ENCODE results near the gene SLC14A1.

SLC14A1 gene

DNA sequence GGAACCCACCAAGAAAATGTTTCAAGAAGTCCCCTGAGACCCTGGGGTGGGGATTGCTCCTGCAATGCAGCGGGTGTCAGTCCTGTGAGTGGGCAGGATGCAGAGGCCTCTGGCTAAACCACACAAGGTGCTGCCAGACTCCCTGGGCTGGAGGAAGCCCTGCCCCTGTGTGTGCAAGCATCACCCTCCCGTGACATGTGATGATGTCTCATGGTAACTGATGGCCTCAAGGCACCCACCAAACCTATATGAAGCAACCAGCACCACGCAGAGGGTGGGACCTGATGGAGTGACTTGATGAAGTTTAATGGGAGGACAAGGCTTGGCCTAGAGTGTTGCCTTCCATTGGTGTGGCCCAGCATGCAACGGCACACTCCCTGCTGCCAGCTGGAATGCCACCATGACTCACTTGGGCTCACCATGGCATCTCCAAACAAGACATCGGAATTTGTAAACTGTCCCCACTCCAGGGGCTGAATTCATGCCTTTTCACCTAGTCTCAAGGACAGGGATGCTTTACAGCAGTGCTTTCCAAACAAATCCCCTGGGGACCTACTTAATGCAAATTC is 8.7 kb upstream of the SLC14A1 start:
- DNase-seq (ENCODE audit: low read depth): no peak
- no peak overlapping the region for H3K4me3 ChIP-seq (ENCODE audit: low read depth, low read length)

GRCh38 chr18:45719106-45719505 is 4.9 kb upstream of the SLC14A1 start:
- DNase-seq (ENCODE audit: low read depth): no peak
- no peak overlapping the region for H3K4me3 ChIP-seq (ENCODE audit: low read depth, low read length)

DNA sequence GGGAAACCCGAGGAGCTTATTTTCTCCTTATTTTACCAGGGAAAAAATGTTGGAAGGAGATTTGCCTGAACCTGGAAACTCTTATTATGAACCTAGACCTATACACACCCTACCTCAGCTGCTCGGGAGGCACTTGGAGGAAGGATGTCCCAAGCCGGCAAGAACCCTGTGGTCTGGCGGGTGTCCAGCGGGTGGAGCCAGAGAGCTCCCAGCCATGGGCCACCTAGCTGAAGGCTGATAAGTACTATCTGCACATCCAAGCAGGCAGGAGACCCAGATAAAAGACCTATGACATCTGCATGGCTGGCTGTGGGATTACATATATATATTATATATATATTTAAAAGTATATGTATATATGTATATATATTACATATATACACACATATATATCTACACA is 1.1 kb upstream of the SLC14A1 start:
- H3K4me3 ChIP-seq (ENCODE audit: low read depth, low read length): no peak overlapping the region
- DNase-seq (ENCODE audit: low read depth): no peak

GRCh38 chr18:45724601-45725000 is 620 bp downstream of the SLC14A1 start:
- H3K4me3 ChIP-seq (ENCODE audit: low read depth, low read length): no peak overlapping the region
- DNase-seq (ENCODE audit: low read depth): no peak

- H3K4me3 ChIP-seq (ENCODE audit: low read depth, low read length): no peak overlapping the region
- no peak for DNase-seq (ENCODE audit: low read depth)
Observed at GRCh38 chr18:45725336-45725735, 1.4 kb downstream of the SLC14A1 start.

GRCh38 chr18:45726603-45727002 is 2.6 kb downstream of the SLC14A1 start:
- no peak for DNase-seq (ENCODE audit: low read depth)
- no peak overlapping the region for H3K4me3 ChIP-seq (ENCODE audit: low read depth, low read length)

GRCh38 chr18:45727068-45727467 is 3.1 kb downstream of the SLC14A1 start:
- no peak for DNase-seq (ENCODE audit: low read depth)
- H3K4me3 ChIP-seq (ENCODE audit: low read depth, low read length): no peak overlapping the region

GRCh38 chr18:45728336-45729010 is 4.5 kb downstream of the SLC14A1 start:
- DNase-seq (ENCODE audit: low read depth): no peak
- H3K4me3 ChIP-seq (ENCODE audit: low read depth, low read length): no peak overlapping the region

DNA sequence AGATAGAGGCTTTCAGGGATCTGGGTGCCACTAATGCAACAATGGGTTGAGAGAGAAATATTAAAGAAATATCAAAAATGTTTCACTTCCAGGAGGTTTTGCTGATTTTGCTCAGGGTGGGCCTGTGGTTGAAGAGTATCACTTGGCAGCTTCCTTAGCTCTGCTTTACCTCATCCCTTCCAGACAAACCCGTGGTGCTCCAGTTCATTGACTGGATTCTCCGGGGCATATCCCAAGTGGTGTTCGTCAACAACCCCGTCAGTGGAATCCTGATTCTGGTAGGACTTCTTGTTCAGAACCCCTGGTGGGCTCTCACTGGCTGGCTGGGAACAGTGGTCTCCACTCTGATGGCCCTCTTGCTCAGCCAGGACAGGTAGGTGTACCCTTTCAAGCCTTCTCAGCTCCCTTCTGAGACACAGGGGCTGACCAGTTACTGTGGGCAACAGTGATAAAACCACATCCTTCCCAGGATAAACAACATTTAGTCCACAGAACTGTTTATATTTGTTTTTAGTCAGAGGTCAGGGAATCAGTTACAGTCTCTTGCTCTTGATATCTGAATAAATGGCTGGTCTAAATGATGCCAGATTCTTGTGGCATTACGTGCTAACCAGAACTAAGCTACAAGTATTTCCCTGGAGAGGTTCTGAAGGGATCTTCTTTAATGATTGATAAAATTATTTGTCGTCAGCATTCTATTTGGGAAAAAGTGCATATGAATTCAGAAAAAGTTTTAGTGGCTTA is 7.0 kb downstream of the SLC14A1 start:
- peak; percentile 32 for DNase-seq (ENCODE audit: low read depth)
- H3K4me3 ChIP-seq (ENCODE audit: low read depth, low read length): no peak overlapping the region

- H3K4me3 ChIP-seq (ENCODE audit: low read depth, low read length): no peak overlapping the region
- DNase-seq (ENCODE audit: low read depth): peak; percentile 41
Observed at GRCh38 chr18:45731716-45732115, 7.7 kb downstream of the SLC14A1 start.

DNA sequence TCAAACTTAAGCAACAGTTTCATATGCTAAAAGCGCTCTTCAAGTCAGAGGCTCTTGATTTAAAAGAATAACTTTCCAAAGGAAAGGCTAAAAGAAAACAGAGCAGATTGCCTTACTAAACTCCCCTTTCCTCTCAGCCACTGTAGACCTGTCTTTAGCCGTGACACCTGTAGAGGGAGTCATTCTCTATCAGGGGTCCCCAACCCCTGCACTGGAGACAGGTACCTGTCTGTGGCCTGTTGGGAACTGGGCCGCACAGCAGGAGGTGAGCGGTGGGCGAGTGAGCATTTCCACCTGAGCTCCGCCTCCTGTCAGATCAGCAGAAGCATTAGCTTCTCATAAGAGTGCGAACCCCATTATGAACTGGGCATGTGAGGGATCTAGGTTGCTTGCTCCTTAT is 9.6 kb downstream of the SLC14A1 start:
- no peak for DNase-seq (ENCODE audit: low read depth)
- H3K4me3 ChIP-seq (ENCODE audit: low read depth, low read length): no peak overlapping the region

DNA sequence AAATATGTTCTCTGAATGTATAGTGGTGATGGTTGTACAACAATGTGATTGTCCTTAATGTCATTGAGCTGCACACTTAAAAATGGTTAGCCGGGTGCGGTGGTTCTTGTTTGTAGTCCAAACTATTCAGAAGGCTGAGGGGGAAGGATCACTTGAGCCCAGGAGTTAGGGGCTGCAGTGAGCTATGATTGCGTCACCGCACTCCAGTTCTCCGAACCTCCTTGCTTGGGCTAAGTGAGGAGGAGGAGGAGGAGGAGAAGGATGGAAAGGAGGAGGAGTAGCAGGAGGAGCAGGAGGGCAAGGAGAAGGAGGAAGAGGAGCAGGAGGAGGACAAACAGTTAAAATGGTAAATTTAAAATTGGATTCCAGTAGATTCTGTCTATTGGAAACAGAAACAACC is 10.5 kb downstream of the SLC14A1 start:
- DNase-seq (ENCODE audit: low read depth): no peak
- H3K4me3 ChIP-seq (ENCODE audit: low read depth, low read length): no peak overlapping the region

- no peak overlapping the region for H3K4me3 ChIP-seq (ENCODE audit: low read depth, low read length)
- no peak for DNase-seq (ENCODE audit: low read depth)
Observed at GRCh38 chr18:45734944-45735343, 11.0 kb downstream of the SLC14A1 start.

DNA sequence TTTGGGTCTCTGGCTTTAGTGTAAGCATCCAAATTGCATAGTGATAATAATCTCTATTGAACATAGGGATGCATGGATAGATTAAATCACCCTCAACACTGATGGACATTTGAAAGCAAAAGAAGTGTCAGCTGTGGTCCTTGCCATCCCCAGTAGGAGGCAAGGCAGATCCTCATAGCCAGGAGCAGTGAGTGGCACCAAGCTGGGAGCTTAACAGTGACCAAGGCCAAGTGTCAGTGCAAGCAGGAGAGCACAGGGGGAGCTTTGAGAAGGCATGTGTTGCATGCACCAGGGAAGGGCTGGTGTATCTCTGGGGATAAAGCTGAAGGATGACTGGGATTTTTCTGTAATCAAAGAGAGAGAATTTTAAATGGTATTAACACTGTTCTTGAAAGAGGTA is 14.7 kb downstream of the SLC14A1 start:
- H3K4me3 ChIP-seq (ENCODE audit: low read depth, low read length): no peak overlapping the region
- no peak for DNase-seq (ENCODE audit: low read depth)

- DNase-seq (ENCODE audit: low read depth): no peak
- no peak overlapping the region for H3K4me3 ChIP-seq (ENCODE audit: low read depth, low read length)
Observed at GRCh38 chr18:45739268-45739667, 15.3 kb downstream of the SLC14A1 start.

- no peak for DNase-seq (ENCODE audit: low read depth)
- H3K4me3 ChIP-seq (ENCODE audit: low read depth, low read length): no peak overlapping the region
Observed at GRCh38 chr18:45739848-45740247, 15.9 kb downstream of the SLC14A1 start.

DNA sequence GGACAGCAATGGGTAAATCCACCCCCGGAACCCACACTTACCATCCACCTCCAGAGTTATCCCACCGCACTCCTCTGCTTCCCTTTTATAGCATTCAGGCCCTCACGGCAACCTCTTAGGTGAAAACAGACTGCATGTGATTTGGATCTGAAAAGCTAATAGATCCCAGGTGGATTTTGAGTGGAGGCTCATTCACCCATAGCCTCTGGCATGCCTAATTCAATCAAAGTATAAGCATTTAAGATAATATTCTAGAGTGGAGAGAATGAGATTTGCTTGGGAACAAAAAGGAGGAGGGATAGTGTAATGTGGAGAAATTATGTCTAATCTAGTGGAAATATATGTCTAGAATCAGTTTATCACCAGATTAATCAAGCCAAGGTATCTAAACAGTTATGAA is 17.1 kb downstream of the SLC14A1 start:
- H3K4me3 ChIP-seq (ENCODE audit: low read depth, low read length): no peak overlapping the region
- no peak for DNase-seq (ENCODE audit: low read depth)

GRCh38 chr18:45745817-45746461 is 22.0 kb downstream of the SLC14A1 start:
- DNase-seq (ENCODE audit: low read depth): no peak
- H3K4me3 ChIP-seq (ENCODE audit: low read depth, low read length): no peak overlapping the region

GRCh38 chr18:45748501-45748900 is 24.5 kb downstream of the SLC14A1 start:
- H3K4me3 ChIP-seq (ENCODE audit: low read depth, low read length): no peak overlapping the region
- DNase-seq (ENCODE audit: low read depth): no peak

DNA sequence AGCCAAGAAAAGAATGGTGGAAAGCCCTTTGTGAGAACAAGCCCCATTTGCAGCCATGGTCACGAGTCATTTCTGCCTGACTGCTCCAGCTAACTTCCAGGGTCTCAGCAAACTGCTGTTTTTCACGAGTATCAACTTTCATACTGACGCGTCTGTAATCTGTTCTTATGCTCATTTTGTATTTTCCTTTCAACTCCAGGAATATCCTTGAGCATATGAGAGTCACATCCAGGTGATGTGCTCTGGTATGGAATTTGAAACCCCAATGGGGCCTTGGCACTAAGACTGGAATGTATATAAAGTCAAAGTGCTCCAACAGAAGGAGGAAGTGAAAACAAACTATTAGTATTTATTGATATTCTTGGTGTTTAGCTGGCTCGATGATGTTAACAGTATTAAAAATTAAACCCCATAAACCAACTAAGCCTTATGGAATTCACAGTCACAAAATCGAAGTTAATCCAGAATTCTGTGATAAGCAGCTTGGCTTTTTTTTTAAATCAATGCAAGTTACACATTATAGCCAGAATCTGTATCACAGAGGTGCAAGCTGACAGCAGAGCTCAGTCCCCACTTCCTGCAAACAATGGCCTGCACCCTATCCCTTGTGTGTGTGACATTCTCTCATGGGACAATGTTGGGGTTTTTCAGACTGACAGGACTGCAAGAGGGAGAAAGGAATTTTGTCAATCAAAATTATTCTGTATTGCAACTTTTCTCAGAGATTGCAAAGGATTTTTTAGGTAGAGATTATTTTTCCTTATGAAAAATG is 26.1 kb downstream of the SLC14A1 start:
- DNase-seq (ENCODE audit: low read depth): no peak

More for the DNA sequence above, 26.1 kb downstream of the SLC14A1 start:
- H3K4me3 ChIP-seq (ENCODE audit: low read depth, low read length): no peak overlapping the region

All from skeletal muscle cell (primary cell).